ENCODE measurements around the gene INPPL1. TPM values are rescaled to one million over a fixed set of nuclear protein-coding genes. Genes with fewer than 3 reads are reported as not detected.
A peak's percentile ranks its signal among the peaks of the same experiment; 100 is the strongest.

Gene INPPL1
- total RNA-seq, 1 donor from 2014 or later = 144 TPM

- H3K27ac Mint-ChIP-seq = no peak overlapping the region
- H3K9me3 Mint-ChIP-seq = no peaks in the 10 kb centered on the region
- no peaks in the 10 kb centered on the region for H3K27me3 Mint-ChIP-seq
- intact Hi-C loops (cut with micrococcal nuclease) = no loop called here
- no peaks in the 10 kb centered on the region for H3K4me1 Mint-ChIP-seq
- peaks cover 52% of the 10 kb centered on the region for H3K36me3 Mint-ChIP-seq (ENCODE audit: low read depth)
- H3K4me3 Mint-ChIP-seq = no peak overlapping the region
- no peak for DNase-seq
Observed at GRCh38 chr11:72231396-72232259, 7.1 kb downstream of the INPPL1 start.

- no peak for DNase-seq
- Mint-ChIP-seq H3K9me3 (no peaks in the 10 kb centered on the region), H3K27me3 (no peaks in the 10 kb centered on the region), H3K4me3 (no peak overlapping the region), H3K4me1 (no peaks in the 10 kb centered on the region), H3K36me3 (ENCODE audit: low read depth) (peaks cover 57% of the 10 kb centered on the region), H3K27ac (no peak overlapping the region)
- intact Hi-C loops (cut with micrococcal nuclease) = no loop called here
Observed at GRCh38 chr11:72232260-72233055, 7.9 kb downstream of the INPPL1 start.

GRCh38 chr11:72233056-72233772 lies 8.6 kb downstream of the INPPL1 start:
- no peak for DNase-seq
- no peak overlapping the region for H3K4me3 Mint-ChIP-seq
- H3K27ac Mint-ChIP-seq = no peak overlapping the region
- intact Hi-C loops (cut with micrococcal nuclease) = no loop called here
- H3K27me3 Mint-ChIP-seq = no peaks in the 10 kb centered on the region
- H3K4me1 Mint-ChIP-seq = no peaks in the 10 kb centered on the region
- no peaks in the 10 kb centered on the region for H3K9me3 Mint-ChIP-seq
- peaks cover 58% of the 10 kb centered on the region for H3K36me3 Mint-ChIP-seq (ENCODE audit: low read depth)

DNA sequence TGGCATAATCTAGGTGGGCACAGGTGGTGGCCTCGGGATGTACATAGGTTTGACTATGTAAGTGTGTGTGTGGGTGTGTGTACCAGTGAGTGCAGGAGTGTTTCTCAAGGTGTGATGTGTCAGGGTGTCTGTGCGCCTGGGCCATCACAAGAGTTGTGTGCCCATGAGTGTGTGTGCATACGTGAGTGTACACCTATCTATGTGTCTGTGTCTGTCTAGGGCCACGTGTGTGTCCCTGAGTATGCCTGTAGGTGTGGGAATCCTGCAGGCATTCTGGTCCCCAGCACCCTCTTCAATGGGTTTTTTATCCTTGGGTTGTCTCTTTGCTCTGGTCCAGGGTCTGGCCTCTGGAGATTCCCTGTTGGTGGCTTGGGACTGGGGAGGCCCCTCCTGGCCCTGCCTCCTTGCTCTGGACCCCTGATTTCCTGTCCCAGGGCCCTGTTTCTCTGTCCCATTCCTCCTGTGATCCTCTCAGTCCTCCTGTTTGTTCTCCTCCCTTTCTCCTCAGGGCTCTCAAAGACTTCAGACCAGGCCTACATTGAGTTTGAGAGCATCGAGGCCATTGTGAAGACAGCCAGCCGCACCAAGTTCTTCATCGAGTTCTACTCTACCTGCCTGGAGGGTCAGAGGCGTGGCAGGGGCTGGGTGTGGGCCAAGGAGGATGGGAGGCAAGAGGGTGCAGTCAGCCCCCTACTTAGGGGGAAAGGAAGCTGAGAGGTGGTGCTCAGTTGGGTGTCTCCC lies 9.4 kb downstream of the INPPL1 start:
- no peaks in the 10 kb centered on the region for H3K4me1 Mint-ChIP-seq
- H3K27ac Mint-ChIP-seq = no peak overlapping the region
- intact Hi-C loops (cut with micrococcal nuclease) = no loop called here
- H3K36me3 Mint-ChIP-seq (ENCODE audit: low read depth) = peaks cover 56% of the 10 kb centered on the region
- DNase-seq = no peak
- H3K27me3 Mint-ChIP-seq = peaks cover 3% of the 10 kb centered on the region
- no peaks in the 10 kb centered on the region for H3K9me3 Mint-ChIP-seq
- H3K4me3 Mint-ChIP-seq = no peak overlapping the region

- peaks cover 2% of the 10 kb centered on the region for H3K4me1 Mint-ChIP-seq
- intact Hi-C loops (cut with micrococcal nuclease) = no loop called here
- H3K4me3 Mint-ChIP-seq = no peak overlapping the region
- DNase-seq = no peak
- peaks cover 8% of the 10 kb centered on the region for H3K27me3 Mint-ChIP-seq
- no peak overlapping the region for H3K27ac Mint-ChIP-seq
- H3K36me3 Mint-ChIP-seq (ENCODE audit: low read depth) = peaks cover 54% of the 10 kb centered on the region
- no peaks in the 10 kb centered on the region for H3K9me3 Mint-ChIP-seq
Observed at GRCh38 chr11:72234514-72234830, 9.9 kb downstream of the INPPL1 start.

- DNase-seq = no peak
- peaks cover 9% of the 10 kb centered on the region for H3K27me3 Mint-ChIP-seq
- peaks cover 54% of the 10 kb centered on the region for H3K36me3 Mint-ChIP-seq (ENCODE audit: low read depth)
- peaks cover 2% of the 10 kb centered on the region for H3K4me1 Mint-ChIP-seq
- H3K27ac Mint-ChIP-seq = no peak overlapping the region
- intact Hi-C loops (cut with micrococcal nuclease) = no loop called here
- no peaks in the 10 kb centered on the region for H3K9me3 Mint-ChIP-seq
- H3K4me3 Mint-ChIP-seq = no peak overlapping the region
Observed at GRCh38 chr11:72234920-72235319, 10.4 kb downstream of the INPPL1 start.

DNA sequence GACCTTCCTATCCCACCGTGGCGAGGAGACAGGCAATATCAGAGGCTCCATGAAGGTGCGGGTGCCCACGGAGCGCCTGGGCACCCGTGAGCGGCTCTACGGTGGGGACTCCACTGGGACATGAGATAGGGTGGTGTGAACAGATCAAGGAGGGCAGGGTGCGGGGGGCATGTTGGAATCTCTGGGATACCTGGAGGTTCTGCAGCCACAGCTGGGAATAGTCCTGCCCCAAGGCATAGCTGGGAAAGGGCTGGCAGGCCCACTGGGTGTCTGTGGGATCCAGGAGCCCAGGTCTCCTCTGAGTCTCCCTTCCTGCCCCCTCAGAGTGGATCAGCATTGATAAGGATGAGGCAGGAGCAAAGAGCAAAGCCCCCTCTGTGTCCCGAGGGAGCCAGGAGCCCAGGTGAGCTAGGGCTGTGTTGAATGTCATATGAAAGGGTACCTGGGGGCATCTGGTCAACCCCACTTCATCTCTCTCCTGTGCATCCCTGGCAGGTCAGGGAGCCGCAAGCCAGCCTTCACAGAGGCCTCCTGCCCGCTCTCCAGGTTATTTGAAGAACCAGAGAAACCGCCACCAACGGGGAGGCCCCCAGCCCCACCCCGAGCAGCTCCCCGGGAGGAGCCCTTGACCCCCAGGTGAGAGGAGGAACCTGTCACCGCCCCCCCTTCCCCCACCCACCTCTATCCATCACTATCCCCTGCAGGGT lies 10.9 kb downstream of the INPPL1 start:
- no peaks in the 10 kb centered on the region for H3K9me3 Mint-ChIP-seq
- H3K36me3 Mint-ChIP-seq (ENCODE audit: low read depth) = peaks cover 53% of the 10 kb centered on the region
- no peak overlapping the region for H3K4me3 Mint-ChIP-seq
- no peak overlapping the region for H3K27ac Mint-ChIP-seq
- peaks cover 13% of the 10 kb centered on the region for H3K27me3 Mint-ChIP-seq
- no peak for DNase-seq
- intact Hi-C loops (cut with micrococcal nuclease) = no loop called here
- H3K4me1 Mint-ChIP-seq = peaks cover 4% of the 10 kb centered on the region

- peaks cover 7% of the 10 kb centered on the region for H3K4me1 Mint-ChIP-seq
- H3K27ac Mint-ChIP-seq = no peak overlapping the region
- peaks cover 50% of the 10 kb centered on the region for H3K36me3 Mint-ChIP-seq (ENCODE audit: low read depth)
- peaks cover 20% of the 10 kb centered on the region for H3K27me3 Mint-ChIP-seq
- H3K4me3 Mint-ChIP-seq = no peak overlapping the region
- H3K9me3 Mint-ChIP-seq = no peaks in the 10 kb centered on the region
- no peak for DNase-seq
- intact Hi-C loops (cut with micrococcal nuclease) = no loop called here
Observed at GRCh38 chr11:72236083-72236697, 11.6 kb downstream of the INPPL1 start.

DNA sequence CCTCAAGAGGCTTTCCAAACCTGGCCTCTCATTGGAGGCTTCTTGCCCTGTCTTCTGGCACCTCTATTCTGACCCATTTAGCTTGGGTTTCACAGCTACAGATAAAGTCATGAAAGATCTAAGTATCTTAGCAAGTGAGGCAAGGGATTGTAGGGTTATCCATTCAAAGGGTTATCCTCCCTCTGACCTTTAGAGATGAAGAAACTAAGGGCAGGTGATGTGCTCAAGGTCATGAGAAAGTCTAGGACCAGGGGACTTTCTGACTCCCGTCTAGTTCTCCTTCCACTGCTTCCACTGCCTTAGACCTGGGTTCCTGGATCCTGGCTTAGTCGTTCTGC lies 12.2 kb downstream of the INPPL1 start:
- Mint-ChIP-seq H3K27ac (no peak overlapping the region), H3K36me3 (ENCODE audit: low read depth) (peaks cover 45% of the 10 kb centered on the region), H3K4me3 (no peak overlapping the region), H3K4me1 (peaks cover 7% of the 10 kb centered on the region), H3K9me3 (no peaks in the 10 kb centered on the region), H3K27me3 (peaks cover 25% of the 10 kb centered on the region)
- intact Hi-C loops (cut with micrococcal nuclease) = no loop called here
- no peak for DNase-seq

DNA sequence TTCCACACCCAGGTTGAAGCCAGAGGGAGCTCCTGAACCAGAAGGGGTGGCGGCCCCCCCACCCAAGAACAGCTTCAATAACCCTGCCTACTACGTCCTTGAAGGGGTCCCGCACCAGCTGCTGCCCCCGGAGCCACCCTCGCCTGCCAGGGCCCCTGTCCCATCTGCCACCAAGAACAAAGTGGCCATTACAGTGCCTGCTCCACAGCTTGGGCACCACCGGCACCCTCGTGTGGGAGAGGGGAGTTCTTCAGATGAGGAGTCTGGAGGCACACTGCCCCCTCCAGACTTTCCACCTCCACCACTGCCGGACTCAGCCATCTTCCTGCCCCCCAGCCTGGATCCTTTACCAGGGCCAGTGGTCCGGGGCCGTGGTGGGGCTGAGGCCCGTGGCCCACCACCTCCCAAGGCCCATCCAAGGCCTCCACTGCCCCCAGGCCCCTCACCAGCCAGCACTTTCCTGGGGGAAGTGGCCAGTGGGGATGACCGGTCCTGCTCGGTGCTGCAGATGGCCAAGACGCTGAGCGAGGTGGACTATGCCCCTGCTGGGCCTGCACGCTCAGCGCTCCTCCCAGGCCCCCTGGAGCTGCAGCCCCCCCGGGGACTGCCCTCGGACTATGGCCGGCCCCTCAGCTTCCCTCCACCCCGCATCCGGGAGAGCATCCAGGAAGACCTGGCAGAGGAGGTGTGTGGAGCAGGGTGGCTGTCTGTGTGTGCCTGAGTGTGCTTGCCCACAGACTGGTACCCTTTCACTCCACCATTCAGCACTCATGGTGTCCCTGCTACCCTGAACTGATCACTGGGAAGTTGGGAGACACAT lies 12.8 kb downstream of the INPPL1 start:
- H3K36me3 Mint-ChIP-seq (ENCODE audit: low read depth) = peaks cover 46% of the 10 kb centered on the region

GRCh38 chr11:72238040-72238450 lies 13.5 kb downstream of the INPPL1 start:
- Mint-ChIP-seq H3K27me3 (peaks cover 37% of the 10 kb centered on the region), H3K9me3 (no peaks in the 10 kb centered on the region), H3K4me1 (peaks cover 10% of the 10 kb centered on the region), H3K36me3 (ENCODE audit: low read depth) (peaks cover 42% of the 10 kb centered on the region), H3K27ac (no peak overlapping the region), H3K4me3 (no peak overlapping the region)
- intact Hi-C loops (cut with micrococcal nuclease) = loop anchor here (2.0 kb wide), 1 partner anchor 13 kb away; the partner anchor contains the start of gene INPPL1
- peak; percentile 83 for DNase-seq

More for the DNA sequence above, 12.8 kb downstream of the INPPL1 start:
- Mint-ChIP-seq H3K9me3 (no peaks in the 10 kb centered on the region), H3K27me3 (peaks cover 31% of the 10 kb centered on the region), H3K4me3 (no peak overlapping the region), H3K4me1 (peaks cover 10% of the 10 kb centered on the region), H3K27ac (no peak overlapping the region)
- intact Hi-C loops (cut with micrococcal nuclease) = no loop called here
- DNase-seq = no peak
